OCI-M2 (cell line): Measurements from ENCODE around the gene XKR7.

Experiments used
- DNase-seq: peaks from one replicate; lab custom pipeline; 2025; ENCODE audit not compliant: unreplicated experiment; lab: John Stamatoyannopoulos, UW

The XKR7 gene

DNA sequence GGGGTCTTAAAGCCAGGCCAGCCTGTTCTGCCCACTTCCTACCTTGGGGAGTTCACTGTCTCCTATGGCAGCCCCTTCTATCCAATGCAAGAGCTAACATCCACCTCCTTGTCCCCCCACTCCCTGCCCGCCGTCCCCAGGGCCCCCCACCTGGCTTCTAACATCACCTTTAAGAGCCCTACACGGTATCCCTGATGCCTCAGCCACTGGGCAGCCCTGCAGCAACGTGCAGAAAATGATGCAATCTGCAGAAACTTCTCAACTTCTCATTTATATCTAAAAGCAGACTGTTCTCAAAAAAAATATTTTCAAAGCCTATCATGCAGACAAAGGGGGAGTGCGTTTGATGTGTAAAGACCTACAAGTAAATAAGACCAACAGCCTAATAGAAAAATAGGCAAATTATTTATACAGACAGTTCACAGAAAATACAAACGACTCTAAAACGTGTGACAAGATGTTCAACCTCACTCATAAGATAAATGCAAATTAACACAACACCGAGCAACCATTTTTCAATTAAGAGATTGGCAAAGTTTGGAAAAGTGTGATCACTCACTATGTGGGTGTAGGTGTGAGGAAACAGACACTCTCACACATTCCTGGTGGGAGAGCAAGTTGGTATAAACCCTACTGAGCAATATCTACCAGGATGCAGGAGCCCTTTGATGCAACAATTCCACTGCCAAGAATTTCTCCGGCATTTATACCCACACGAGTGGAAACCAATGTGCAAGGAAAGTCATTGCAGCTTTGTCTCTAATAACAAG lies 69.0 kb downstream of the XKR7 start:
- no peak for DNase-seq

DNA sequence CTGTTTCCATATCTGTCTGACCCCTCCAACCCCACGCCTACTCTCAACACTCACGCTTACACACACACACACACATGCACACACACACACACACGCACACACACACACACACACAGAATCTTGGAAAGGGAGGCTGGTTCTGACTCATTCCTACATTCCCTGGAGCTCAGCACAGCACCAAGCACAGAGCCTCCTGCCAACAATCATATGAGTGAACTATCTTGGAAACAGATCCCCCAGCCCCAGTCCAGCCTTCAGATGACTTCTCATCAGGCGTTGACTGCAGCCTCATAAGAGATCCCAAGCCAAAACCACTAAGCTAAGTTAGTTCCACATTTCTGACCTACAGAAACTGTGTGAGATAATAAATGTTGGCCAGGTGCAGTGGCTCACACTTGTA lies 70.0 kb downstream of the XKR7 start:
- DNase-seq, result no peak

DNA sequence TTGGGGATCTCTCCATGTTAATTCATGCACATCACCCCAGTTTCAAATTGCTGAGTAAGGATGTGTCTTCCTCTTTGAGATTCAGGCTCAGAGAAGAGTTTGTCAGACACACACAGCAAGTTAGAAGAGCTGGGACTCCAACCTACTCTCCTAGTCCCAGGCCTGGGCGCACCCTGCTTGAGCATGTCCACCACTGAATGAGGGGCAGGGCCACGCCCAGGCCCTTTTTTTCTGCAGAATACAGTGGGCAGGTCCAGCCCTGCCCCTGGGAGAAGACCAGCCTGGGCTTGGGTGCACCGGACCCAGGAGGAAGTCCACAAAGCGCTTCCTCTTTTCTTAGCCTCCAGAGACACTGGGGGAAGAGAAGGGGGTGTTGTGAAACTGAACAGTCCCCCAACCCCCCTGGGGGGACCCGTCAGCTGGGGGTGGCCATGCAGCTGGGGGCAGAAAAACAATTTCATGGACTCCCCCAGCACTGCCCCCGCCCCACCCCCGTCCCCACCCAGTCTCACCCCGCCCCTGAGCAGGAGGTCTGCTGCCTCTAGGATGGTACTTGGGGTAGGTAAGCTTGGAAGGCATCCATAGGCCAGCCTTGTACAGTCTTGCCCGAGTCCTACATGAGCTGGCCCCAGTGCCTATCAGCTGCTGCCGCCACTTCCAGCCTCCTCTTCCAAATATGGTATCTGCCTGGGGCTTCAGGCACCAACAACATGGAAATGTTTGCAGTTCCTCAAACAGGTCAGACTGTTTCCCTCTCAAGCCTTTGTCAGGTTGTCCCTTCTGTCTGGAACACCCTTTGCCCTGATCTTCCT lies 72.4 kb downstream of the XKR7 start:
- no peak for DNase-seq

DNA sequence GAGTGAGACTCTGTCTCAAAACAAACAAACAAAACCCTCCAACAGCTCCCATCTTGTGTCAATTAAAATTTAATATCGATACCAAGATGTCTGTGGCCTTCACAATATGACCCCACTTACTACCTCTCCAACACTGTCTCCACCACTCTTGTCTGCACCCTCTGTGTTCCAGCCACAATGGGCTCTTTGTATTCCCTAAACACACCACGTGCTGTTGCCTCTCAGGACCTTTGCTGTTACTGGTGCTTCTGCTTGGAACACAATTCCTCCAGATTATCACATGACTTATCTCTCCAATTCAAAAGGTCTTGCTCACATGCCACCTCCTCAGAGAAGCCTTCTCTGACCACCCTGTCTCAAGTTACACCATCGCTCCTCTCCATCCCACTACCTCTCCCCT lies 78.0 kb downstream of the XKR7 start:
- DNase-seq, result no peak

DNA sequence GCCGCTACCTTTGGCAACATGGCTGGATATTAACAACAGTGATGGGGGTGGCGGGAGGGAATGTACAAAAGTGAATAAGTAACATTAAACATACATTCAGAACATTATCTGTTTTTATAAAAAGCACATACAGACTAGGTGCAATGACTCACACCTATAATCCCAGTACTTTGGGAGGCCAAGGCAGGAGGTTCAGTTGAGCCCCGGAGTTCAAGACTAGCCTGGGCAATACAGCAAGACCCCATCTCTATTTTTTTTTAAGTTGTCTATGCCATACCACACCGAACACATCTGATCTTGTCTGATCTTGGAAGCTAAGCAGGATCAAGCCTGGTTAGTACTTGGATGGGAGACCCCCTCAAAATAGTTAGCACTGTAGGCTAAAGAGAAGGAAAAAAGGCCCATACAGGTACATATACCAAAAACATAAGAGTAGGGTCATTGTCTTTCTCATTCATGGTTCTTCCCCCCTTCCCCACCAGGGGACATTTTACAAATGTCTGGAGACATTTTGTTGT lies 82.4 kb downstream of the XKR7 start:
- no peak for DNase-seq

DNA sequence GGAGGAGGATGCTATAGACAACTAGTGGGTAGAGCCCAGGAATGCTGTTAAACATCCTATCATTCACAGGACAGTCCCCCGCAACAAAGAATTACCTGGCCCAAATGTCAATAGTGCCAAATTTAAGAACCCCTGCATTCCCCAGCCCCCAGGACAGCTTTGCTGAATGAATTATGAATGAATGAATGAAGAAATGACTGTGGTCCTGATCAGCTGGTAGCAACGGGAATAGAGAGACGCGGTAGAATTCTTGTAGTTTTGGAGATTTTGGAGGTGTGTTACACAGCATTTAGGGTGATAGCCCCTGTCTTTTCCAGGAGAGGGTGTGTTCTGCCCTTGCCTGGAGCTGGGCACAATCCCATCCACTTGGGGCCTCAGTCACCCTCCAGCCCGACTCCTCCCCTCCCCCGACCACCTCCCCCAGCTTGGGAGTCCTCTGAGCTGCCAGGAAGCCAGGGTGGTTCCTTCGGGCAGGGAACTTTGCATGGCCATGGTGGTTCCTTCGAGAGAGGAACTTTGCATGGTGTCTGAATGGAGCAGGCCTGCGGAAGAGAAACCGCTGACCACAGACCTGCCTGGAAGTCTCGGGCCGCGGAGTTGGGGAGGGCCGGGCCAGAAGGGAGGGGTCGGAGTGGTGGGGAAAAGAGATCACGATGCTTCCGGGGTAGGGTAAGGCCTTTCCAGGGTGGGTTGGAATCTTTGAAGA lies 83.1 kb downstream of the XKR7 start:
- DNase-seq, result no peak

DNA sequence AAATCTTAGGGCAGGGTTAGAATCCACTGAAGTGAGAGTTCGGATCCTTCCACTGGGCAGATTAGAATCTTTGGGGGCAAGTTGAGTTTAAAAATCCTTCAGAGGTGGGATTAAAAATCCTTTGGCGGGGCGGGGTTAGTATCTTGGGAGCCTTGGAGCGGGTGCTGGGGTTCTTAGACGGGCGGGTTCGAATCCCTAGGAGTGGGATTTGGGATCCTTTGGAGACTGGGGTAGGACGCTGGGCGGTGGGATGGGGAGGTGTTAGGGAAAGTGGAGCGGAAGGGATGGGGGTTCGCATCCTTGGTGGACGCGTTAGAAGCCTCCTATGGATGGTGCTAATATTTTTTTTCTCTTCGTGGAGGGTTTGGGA lies 83.8 kb downstream of the XKR7 start:
- DNase-seq, result no peak

DNA sequence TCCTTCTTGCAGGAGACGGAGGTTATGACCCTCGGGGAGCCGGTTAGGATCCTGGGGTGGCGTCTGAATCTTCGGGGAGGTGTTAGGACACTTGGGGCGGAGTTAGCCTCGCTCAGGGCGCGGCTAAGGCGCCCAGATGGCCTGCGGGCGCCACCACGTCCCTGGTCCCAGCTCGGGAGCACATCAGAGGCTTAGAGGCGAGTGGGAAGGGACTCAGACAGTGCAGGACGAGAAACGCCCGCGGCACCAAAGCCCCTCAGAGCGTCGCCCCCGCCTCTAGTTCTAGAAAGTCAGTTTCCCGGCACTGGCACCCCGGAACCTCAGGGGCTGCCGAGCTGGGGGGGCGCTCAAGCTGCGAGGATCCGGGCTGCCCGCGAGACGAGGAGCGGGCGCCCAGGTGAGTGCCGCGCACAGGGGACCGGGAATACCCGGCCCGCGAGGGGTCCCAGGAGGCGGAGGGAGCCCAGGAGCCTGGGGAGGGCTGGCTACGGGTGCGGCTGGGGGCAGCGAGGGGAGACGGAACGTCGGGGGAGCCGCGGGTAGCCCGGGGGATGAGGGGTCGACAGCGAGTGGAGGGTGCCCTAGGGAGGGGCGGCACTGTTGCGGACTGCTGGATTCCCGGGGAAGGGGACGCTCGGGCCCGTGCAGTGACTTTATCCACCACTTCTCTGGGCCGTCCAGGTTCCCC lies 84.3 kb downstream of the XKR7 start, which contains the start of gene HCK:
Gene HCK (plus strand): TSS at position 153 of the 688 bp plus-strand sequence.
- DNase-seq, result no peak

DNA sequence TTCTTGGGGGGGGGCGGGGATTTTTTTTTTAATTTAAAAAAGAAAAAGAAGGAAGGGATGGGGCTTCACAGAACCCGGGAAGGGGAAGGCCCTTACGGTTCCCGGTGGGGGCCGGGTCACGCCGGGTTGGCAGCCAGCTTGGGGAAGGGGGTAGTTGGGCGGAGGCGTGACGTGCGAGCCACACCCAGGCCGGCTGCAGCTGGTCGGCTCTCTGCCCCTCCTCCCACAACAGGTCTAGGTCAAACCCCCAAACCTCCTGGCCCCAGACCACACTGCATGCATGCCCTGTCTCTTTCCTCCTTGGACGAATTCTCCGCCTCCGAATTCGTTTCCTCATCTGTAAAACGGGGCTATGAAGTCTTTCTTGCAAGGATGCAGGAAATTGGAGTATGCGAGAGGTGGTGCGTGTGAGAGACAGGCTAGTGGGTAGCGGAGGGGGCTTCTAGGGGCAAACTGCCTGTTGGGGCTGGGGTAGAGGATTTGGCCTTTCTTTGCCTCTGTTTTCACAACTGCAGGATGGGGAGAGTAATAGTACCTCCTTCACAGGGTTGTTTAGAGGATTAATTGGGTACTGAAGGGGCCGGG lies 84.9 kb downstream of the XKR7 start:
- DNase-seq, result no peak
